GM10847 (cell line): ENCODE data around the gene C9orf43.

Experiments
- POLR2A ChIP-seq: IDR thresholded peaks from 2 replicates; pipeline ENCODE4 v1.6.1; 2011; ENCODE audit not compliant: insufficient read length; ENCODE audit errors: extremely low read depth

The C9orf43 gene

GRCh38 chr9:113474360-113475028 lies 63.9 kb downstream of the C9orf43 start:
- no peak for TF ChIP-seq POLR2A

GRCh38 chr9:113475031-113475430 lies 64.5 kb downstream of the C9orf43 start:
- no peak for TF ChIP-seq POLR2A

- TF ChIP-seq POLR2A: no peak
Observed at GRCh38 chr9:113475992-113476391, 65.4 kb downstream of the C9orf43 start.

GRCh38 chr9:113476511-113476916 lies 66.0 kb downstream of the C9orf43 start:
- no peak for TF ChIP-seq POLR2A

- TF ChIP-seq POLR2A: no peak
Observed at GRCh38 chr9:113477058-113477457, 66.5 kb downstream of the C9orf43 start.

- TF ChIP-seq POLR2A: no peak
Observed at GRCh38 chr9:113477661-113478060, 67.1 kb downstream of the C9orf43 start.

- no peak for TF ChIP-seq POLR2A
Observed at GRCh38 chr9:113479174-113479621, 68.7 kb downstream of the C9orf43 start.
